Activated gamma-delta T cell (primary cell): ENCODE measurements around the gene FTCD.
"Not testable (repeated sequence)": the region's sequence is repeated elsewhere in the genome, so short reads cannot be mapped to it uniquely, and the experiment has no call there.

Experiments used
- DNase-seq: peaks from one replicate; lab custom pipeline; 2025; lab: John Stamatoyannopoulos, UW

FTCD gene

DNA sequence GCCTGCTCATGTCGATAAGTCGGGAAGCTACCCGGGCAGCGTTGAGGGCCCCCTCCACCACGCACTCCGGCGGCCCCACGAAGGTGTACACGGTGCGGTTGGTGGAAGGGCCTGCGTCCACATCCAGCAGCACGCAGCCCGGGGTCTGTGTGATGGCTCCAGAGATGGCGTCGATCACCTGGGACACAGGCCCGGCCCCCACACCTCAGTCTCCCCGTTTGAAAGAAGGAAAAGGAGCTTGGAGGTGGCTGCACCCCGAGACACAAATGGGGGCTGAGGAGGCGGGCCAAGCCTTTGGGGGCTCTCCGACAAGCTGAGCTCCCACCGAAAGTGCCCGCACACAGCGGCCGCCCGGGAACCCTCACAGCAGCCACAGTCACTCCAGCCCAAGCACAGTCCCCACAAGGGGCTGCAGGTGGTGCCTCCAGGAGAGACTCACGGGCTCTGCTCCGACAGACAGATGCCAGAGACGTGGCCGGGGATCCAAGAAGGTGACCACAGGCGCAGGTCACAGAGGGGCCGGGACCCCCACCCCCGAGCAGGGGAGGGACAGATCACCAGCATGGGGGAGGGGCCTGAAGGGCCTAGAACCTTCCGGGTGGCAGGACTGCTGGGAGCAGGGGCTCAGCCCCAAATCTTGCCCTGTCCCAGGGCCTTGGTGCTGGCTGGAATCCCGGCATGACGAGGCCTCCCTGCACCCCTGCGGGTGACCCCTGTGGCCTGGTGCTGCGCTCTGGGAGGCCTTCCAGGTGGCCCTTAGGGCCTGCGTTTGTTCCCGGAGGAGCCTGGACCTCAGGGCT lies 1.0 kb downstream of the FTCD start:
- DNase-seq, result no peak

DNA sequence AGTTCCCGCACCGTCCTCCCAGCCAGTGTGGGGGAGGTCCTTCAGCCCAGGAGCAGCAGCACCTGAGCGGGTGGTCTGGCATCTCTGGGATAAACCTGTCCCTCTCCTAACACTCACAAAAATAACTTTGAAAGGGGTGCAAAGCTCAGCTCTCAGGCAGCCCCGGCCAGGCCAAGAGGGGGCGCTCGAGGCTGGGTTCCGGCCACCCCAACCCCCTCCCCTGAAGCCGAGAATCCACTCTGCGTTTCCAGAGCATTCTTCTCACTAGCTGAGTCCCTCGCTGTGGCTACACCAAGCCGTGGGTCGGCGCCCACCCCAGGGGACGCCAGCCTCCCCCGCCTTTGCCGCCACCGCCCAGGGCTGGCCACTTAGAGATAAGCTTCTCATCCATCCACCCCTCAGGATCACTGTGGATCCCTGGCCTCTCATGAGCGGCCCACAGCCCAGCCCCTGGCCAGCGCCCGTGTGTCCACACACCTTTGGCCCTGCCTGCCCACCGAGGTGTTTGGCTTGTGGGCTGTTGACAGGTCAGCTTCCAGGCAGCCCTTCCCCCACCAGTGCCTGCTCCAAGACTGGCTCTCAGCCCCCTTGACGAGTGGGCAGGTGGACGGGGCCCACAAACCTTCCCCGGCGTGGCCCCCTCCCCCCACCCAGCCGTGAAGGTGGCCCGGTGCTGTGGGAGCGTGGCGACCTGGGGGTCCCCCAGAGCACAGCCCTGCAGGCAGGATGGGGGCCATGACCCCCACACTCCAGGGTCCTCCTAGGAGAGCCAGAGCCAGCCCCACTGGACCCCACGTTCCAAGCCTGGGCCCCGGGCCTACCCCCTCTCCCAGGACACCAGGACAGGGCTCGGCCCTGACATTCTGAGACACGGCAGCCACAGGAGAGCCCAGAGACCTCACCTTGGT lies 1.9 kb downstream of the FTCD start:
- no peak for DNase-seq

DNA sequence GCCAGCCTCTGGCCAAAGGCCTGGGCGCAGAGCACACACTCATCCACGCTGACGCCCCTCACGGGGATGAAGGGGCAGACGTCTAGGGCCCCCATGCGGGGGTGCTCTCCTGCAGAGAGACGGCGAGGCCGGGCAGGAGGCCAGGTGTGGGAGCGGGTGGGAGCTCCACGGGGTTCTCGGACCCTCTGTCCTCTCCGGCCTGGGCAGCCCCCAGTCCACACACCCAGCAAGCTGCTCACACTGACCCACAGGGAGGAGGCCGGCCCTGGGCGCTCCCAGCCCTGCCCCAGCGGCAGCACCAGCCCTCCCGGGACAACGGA lies 2.5 kb downstream of the FTCD start:
- DNase-seq, result no peak

DNA sequence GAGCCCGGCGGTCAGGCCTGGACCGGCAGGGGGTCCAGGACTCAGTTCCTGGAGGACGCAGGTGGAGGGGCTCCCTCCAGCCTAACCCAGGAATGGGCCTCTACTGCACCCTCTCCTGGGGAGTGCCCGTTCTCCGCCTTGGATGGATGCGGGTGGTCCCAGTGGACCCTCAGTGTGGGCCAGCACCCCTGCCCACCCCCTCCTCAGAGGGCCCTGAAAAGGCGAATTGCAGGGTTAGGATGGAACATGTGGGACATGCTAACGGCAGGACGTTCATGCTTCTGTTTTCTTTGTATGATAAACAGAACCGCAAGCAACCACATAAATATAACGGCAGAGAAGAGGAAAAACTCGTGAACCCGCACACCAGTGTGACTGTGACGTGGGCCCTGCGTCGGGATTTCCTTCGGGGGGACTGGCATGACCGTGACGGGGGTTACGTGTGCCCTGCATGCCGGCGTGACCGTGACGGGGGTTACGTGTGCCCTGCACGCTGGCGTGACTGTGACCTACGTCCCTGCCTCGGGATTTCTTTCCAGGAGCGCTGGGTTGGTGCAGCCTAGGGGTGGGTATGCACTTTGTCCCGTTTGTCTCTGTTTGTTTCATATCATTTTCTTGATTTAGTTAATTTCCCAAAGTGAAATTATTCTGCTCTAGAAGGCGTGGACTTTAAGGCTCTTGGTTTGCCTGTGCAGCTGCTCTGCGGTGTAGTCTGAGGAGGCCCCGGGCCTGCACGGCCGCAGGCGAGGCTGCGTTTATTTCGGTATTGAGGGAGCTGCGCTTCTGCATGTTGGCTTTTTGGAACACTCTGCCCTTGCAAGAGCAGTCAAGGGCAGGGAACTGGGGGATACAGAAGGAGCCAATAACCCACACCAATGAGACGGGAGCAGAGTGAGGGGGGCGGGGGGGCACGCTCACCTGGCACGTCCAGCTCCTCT lies 3.1 kb downstream of the FTCD start:
- no peak for DNase-seq

DNA sequence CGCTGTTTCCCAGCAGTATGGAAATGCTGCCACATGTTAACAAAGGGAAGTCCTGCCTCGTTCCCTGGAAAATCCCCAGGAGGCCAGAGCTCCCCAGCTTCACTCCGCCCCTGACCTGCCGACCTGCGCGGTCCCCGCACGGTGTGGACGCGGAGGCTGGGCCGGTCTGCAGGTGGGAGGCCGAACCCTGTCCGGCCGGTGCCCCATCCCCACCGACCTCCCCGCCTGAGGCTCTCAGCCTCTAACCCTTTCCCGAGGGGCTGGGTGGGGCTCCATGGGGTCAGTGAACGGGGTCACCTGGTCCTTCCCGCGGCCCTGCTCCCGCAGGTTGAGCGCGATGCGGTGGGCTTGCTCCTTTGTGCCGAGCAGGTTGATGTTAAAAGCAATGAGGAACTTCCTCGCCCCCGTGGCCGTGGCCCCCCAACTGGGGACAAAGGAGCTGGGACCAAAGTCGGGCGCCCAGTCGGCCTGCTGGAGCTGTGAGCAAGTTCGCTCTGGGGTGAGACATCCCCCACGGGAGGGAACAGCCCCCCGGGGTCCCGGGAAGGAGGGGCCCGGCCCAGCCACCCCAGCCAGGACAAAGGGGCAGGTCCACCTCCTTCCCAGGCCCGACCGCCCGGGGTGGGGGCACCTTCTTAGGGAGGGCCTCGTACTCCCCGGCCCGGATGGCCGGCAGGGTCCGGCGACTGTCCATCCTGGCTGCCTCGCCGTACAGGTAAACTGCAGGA lies 4.0 kb downstream of the FTCD start:
- no peak for DNase-seq

DNA sequence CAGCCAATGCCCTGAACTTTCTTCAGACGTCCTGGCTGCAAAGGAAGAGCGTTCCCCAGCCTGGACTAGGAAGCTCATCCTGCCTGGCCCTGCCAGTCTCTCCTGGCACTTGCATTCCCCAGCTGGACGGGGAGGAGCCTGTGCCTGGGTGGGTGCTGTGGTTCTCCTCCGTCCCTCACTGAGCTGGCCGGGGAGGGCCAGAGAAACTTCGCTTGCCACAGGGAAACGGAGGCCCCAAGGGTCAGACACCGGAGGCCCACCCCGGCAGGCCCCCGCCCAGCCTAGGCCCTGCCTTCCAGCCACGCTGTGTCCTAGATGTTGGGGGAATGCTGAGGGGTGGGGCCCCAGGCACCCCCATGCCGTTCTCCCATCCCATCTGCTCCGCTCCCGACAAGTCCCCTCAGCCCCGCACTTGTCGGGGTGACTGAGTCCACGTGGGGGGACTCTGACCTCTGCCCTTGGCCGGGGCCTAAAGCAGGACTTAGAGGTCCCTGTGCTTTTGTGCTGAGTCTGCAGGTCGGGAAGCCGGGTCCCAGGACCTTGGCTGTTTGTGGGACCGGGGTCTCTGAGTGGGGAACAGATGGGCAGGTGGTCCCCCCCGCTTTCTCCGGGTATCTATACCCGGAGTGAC lies 4.8 kb downstream of the FTCD start:
- no peak for DNase-seq

- no peak for DNase-seq
Observed at GRCh38 chr21:46150073-46150472, 5.3 kb downstream of the FTCD start.

DNA sequence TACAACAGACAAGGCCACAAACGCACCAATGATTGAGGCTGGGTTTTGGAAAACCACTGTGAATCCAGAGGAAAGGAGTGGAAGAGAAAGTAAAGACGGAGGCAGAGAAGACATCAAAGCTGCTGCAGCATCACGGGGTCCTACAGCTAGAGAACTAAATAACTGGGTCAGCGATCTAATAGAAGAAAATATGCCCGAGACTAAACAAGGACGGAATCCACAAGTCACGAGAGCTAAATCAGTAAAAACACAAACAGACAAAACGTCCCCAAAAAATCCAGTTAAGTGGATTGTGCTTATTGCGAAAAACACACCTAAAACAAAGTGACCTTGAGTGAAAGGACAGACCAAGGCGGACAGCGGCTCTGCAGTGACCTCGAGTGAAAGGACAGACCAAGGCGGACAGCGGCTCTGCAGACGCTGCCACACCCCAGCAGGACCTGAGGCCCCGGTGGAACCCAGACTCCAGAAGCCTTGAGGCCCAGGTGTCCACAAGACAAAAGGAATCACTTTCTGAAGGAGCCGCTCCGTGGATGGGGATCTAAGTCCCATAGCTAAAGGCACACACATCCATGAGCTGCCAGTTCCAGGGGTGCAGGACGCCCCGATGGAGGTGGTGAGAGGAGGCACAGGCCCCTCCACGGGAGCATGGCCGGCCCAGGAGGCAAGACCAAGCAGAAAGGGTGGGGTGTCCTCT lies 6.0 kb downstream of the FTCD start:
- no peak for DNase-seq

DNA sequence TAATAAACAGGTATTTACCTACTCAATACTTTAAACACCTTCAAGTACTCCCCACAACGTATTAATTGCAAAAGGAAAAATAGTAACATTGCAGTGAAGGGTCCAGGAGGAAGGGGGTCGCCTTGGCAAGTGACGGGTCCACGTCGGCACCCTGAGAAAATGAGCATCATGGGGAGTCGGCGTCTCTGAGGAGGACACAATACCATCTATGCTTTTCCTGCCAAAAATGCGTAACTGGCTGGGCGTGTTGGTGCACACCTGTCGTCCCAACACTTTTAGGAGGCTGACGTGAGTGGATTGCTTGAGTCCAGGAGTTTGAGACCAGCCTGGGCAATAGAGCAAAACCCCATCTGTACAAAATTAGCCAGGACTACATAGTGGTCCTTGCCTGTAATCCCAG lies 7.3 kb downstream of the FTCD start:
- no peak for DNase-seq

DNA sequence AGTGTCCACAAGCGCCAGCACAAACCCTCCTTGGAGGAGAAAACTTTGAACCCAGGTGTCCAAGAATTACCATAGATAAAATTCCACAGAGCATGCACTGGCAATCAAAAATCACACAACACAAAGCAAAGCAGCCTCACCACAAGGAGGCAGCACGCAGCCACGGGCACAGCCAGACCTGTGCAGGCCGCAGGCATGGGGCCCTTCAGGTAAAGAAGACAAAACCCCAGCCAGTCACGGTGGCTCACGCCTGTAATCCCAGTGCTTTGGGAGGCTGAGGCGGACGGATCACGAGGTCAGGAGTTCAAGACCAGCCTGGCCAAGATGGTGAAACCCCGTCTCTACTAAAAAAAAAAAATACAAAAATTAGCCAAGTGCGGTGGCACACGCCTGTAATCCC lies 8.0 kb downstream of the FTCD start:
- DNase-seq, result not testable (repeated sequence)

DNA sequence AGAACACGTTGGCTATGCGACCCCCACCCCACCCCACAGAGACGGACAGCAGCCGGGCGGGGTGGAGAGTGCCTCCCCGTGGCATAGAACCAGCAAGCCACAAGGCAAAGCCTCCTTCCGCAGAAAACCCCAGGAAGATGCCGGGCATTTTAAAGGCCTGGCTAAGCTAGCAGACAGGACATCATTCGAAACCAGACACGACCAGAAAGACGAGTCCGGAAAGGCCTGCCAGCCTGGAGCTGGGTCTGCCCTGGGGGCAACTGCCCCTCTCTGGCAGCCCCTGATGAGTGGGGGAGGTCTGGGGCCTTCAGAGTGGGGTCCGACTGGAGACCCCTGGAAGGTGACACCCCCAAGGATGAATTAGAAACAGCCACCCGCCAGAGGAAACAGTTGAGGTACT lies 8.5 kb downstream of the FTCD start:
- DNase-seq, result no peak

DNA sequence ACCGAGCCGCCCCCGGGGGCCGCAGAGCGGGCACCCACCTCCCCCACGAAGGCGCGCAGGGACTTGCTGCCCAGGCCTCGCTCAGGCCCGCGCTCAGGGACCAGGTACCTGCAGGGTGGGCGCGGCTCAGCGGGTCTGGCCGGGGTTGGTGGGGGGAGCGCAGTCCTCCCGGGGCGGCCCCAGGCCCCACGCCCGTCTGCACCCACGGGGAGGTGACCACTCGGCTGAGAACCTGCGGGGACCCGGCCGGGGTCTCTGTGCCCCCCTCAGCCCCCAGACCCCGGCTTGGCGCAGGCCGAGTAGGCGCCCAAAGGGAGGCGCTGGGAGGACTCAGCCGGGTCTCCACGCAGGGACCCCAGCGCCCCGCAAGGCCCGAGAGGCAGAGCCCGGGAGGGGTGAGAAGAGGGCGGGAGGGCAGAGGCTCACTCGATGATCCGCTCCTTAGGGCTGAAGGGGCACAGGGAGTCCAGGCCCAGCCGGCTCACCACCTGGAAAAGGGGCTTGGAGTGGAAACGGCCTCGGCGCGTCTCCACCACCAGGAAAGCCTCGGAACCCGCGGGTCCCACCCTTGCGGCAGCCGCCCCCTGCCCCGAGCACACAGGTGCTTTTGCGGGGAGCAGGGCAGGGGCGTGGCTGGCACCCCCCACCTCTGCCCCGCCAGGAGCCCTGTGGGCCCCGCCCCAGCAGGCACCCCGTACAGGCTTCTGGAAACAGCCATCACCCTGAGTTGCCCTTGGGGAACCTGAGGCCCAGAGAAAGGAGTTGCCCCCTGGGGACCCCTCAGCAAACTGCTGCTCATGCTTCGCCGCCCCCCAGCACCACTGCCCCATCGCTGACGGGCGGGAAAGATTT lies 9.3 kb downstream of the FTCD start:
- no peak for DNase-seq

DNA sequence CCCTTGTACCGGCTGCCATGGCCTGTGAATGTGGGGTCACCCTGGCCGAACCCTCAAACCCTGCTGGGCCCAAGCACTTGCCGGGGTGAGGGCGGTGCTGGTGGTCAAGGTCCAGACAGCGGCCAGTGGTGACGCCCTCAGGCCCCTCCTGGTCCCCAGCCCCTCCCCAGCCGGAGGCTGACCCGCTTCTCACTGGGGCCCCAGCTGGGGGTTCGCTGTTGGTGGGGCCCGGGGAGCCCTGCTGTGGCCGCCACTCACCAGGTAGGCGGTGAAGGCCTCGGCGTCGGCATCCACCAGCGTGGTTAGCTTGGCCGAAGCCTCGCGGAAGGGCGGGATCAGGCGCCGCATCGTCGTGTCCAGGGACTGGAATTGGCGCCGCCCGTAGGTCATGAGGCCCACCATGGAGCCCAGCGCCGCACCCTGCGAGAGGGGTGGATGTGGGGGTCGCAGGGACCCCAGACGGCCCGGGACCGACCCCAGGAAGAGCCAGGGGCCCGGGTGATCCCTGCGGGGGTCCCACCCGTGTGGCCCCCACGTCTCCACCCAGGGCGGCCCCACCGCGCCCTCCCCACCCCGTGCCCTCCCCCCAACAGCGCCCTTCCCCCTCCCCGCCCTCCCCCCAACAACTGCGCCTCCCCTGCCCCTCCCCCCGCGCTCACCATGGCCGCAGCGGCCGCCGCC lies 10.1 kb downstream of the FTCD start:
- no peak for DNase-seq

GRCh38 chr21:46144464-46145070 lies 10.8 kb downstream of the FTCD start:
- no peak for DNase-seq

GRCh38 chr21:46142582-46143473 lies 12.6 kb downstream of the FTCD start:
- DNase-seq, result no peak

DNA sequence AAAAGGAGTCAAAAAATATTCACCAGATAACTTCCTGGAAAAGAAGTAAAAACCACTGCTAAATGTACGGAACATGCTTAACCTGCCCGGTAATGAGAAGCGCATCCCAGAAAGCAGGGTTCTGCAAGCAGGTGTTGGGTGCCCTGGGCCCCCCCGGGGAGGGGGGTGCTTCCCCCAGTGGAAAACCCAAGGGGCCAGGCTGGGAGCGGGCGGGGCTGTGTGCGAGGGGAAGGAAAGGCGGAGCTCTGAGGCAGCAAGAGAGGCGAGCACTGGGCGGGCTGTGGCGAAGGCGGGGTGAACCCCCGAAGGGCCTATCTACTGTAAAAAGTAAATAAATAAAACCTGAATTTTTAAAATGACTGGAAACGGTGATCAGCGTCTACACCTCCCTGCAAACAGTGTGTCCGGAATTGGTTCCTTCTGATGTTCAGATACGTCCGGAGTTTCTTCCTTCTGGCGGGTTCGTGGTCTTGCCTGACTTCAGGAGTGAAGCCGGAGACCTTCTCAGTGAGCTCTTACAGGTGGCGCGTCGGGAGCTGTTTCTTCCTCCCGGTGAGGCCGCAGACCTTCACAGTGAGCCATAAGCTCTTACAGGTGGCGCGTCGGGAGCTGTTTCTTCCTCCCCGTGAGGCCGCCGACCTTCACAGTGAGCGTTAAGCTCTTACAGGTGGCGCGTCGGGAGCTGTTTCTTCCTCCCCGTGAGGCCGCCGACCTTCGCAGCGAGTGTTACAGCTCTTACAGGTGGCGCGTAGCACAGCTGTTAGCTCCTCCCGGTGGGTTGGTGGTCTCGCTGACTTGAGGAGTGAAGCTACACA lies 13.4 kb downstream of the FTCD start:
- no peak for DNase-seq
